AG20443 (cell line): ENCODE results near the gene TMEM141.
"Not testable (repeated sequence)": the region's sequence is repeated elsewhere in the genome, so short reads cannot be mapped to it uniquely, and the experiment has no call there.

ENCODE experiments used
- DNase-seq: peaks from one replicate; pipeline ENCODE4 v3.0.0; 2012; ENCODE audit warnings: low spot score, mixed read lengths

Gene TMEM141

DNA sequence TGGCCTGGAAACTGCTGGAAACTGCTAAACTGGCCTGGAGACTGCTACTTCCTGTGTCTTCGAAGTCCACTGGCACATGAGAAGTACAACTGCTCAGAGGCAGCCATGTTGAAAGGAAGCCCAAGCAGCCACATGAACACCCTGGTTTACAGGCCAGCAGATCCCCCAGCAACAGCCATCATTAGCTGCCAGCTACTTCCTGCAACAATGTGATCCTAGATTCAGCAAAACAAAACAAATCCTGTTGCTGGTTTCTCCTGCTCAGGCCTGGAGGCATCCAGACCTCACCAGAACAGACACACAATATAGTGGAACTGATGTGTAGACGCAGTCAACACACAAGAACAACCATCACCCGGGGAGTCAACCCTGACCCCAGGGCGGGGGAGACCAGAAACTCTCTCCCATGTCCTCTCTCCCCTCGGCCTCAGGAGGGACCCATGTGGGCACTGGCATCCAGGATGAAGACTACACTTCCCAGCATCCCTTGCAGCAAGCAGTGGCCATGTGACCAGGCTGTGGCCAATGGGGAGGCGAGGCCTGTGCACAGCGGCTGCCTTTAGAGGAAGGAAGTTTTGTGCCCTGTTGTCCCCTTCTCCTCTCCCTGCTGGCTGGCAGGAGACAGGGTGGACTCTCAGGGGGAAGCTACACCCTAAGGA, 17.6 kb upstream of the TMEM141 start:
- peak; percentile 16 for DNase-seq

DNA sequence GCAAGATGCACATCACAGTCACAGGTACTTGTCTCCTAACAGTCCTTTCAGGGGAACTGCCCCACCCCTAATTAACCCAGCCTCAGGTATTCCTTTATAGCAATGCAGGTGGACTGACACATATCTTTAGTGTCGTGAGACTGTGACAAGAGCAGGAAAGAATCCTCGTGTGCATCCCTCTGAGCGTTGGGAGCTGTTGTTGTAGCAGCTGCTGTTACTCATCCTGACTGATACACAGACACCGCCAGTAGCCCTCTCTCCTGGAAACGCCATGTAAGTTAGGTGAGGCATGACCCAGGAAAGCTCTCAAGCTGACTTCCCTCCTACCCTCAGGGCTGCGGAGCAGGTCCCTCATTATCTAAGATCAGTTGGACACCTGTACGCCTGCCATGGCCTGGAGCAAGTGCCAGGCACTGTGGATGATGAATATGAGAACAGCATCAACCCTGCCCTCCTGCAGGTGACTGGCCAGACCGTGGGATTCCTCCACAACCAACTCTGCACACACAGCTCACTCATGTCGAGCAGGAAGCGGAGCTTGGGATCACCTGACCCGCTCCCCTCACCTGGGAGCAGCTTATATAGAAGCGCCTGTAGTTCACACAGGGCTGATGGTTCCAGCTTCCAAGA, 16.6 kb upstream of the TMEM141 start:
- DNase-seq: no peak

DNA sequence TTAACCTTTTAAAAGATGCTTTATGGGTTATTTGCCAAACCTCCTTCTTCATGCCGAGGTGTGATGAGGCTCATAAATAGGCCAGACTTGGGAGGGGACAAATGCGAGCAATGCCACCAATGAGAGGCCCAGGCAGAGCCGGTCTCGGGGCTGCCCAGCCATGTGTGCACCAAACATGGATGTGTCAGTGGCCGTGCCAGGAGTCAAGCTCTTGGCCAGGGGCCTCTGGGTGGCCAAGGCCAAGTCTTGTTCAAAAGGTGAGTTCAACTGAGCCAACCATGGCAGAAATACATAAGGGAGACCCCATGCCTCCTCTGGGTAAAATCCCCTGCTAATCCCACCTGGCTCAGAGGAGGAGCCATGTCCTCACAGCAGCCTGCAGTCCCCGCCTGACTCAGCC, 16.0 kb upstream of the TMEM141 start:
- no peak for DNase-seq

DNA sequence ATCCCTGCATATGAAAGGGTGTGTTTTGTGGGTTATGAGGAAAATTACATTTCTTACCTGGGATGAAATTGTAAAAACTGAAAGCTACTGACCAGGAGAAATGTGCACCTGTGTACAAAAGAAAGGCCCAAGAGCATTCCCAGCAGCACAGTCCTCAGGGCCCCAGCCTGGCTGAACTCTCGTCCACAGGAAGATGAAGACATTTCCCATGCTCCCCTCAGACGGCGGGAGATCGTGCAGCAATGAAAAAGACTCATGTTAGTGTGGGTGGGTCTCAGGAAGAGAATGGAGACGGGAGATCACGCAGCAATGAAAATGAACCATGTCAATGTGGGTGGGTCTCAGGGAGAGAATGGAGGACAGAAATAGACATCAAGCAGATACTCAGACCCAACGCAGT, 14.2 kb upstream of the TMEM141 start:
- no peak for DNase-seq

DNA sequence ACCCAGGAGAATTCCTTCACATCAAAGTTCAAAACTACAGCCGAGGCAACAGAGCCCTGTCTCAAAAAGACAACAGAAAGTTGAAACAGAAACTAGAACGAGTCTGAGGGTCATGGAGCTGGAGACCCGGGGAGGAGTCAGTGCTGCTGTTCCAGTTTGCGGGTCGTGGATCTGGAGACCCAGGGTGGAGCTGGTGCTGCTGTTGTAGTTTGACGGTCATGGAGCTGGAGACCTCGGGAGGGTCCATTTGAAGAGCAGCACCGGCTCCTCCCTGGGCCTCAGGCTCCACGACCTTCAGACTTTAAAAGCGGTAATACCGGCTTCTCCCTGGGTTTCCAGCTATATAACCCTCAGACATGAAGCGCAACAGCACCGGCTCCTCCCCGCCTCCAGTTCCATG, 13.8 kb upstream of the TMEM141 start:
- DNase-seq: no peak

DNA sequence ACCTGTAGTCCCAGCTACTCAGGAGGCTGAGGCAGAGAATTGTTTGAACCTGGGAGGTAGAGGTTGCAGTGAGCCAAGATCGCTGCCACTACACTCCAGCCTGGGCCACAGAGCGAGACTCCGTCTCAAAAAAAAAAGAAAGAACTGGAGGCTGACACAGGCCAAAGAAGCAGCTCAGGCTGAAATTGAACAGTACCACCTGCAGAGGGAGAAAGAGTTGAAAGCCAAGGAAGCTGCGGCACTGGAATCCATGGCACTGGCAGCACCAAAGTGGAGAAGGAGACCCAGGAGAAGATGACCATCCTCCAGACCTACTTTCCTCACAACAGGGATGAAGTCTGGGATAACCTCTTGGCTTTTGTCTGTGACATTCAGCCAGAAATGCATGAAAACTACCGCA, 11.3 kb upstream of the TMEM141 start:
- DNase-seq: no peak

DNA sequence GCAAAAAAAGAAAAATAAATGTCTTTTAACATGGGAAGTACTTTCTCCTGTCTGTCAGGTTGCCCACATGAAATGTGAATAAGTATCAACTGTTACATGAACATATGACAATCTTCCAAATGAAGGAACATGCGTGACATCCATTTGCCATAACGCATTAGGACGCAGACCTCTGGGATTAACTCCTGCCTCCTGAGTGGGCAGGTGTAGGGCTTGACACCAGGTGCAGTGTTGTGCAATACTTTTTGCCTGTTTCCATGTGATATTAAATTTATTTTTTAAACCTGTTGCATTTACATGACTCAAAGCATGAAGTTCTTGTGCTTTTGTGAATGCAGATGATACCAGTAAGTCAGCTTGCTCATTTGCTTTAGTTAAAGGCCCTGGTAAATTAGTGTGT, 8.7 kb upstream of the TMEM141 start:
- no peak for DNase-seq

DNA sequence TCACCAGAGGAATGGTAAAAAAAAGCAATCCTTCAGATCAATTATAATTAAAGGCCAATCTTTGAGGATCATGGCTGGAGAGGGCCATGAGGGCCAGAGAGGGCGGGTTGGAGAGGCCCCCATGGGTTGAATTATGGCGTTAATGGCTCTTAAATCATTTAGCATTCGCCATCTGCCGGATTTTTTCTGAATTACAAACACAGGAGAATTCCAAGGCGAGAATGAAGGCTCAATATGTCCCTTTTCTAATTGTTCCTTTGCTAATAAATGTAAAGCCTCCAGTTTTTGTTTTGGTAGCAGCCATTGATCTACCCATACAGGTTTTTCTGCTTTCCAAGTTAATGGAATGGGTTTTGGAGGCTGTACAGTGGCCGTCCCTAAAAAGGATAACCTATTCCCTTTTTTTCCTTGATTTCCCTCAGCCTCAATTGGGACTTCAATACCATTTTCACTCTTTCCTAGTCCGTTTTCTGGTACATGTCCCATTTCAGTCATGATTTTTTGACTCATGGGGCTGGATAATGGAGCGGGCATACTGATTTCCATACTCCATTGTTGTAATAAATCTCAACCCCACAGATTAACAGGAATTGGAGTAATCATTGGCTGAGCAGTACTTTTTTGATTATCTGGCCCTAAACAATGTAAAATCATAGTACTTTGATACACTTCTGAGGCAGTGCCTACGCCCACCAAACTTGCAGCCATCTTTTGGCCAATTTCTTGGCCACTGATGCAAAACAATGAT, 6.7 kb upstream of the TMEM141 start:
- DNase-seq: peak; percentile 51

DNA sequence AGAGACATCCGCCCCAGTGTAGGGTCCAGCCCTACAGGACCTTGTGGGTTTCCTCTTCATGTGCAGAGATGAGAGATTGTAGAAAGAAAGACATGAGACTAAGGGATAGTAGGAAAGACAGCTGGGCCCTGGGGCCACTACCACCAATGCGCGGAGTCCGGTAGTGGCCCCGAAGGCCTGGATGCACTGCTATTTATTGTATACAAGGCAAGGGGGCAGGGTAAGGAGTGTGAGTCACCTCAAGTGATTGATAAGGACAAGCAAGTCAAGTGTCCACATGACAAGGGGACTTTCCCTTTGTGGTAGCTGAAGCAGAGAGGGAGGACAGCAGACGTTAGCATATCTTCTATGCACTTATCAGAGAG, 6.2 kb upstream of the TMEM141 start:
- no peak for DNase-seq

DNA sequence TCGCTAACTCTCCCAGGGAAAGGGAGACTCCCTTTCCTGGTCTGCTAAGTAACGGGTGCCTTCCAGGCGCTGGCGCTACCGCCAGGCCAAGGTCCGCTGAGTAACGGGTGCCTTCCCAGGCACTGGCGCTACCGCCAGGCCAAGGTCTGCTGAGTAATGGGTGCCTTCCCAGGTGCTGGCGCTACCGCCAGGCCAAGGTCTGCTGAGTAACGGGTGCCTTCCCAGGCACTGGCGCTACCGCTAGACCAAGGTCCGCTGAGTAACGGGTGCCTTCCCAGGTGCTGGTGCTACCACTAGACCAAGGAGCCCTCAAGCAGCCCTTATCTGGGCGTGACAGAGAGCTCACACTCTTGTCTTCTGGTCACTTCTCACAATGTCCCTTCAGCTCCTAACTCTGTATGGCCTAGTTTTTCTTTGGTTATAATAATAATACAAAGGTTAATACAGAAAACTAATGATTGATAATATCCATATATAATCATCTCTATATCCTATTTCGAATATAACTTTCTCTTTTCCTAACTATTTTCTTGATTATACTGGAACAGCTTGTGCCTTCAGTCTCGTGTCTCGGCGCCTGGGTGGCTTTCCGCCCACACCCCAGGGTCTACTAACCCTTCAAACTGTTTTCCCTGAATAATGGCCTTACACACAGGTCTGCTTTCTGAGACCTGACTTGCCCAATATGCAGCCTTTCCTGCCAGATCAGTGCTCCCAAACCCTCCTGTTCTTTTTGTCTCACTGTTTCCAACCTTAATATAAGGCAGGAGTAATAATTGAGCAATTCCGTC, 5.4 kb upstream of the TMEM141 start:
- not testable (repeated sequence) for DNase-seq

DNA sequence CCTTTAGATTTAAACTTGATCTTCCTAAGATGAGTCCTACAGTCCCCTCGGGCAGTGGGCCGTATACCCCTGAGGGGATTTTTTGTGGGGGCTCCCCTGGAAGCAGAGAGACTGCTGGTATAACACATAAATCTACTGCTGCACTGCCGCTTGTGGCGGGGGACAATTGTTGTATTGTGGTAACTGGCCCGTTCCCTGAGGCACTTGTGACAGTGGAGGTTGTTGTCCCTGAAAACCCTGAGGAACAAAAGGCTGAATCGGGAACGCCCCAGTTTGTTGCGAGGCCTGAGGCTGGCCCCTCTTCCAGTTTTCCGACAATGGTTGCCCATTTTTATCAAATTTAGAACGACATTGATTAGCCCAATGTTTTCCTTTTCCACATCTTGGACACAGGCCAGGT, 4.7 kb upstream of the TMEM141 start:
- DNase-seq: no peak

DNA sequence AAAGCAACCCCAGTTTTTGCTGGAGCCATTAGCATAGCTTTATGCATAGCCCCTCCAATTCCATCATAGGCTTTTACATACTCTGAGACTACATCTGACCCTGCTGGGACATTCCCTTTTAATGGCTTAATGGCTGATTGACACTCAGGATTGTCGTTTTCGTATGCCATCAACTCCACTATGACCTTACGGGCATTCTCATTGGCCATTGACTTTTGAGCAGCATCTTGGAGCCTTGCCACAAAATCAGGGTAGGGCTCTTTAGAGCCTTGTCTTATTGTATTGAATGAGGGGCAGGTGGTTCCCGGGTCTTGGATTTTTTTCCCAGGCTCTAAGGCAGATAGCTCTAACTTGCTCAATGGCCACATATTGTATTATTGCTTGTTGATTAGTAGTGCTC, 4.2 kb upstream of the TMEM141 start:
- not testable (repeated sequence) for DNase-seq

DNA sequence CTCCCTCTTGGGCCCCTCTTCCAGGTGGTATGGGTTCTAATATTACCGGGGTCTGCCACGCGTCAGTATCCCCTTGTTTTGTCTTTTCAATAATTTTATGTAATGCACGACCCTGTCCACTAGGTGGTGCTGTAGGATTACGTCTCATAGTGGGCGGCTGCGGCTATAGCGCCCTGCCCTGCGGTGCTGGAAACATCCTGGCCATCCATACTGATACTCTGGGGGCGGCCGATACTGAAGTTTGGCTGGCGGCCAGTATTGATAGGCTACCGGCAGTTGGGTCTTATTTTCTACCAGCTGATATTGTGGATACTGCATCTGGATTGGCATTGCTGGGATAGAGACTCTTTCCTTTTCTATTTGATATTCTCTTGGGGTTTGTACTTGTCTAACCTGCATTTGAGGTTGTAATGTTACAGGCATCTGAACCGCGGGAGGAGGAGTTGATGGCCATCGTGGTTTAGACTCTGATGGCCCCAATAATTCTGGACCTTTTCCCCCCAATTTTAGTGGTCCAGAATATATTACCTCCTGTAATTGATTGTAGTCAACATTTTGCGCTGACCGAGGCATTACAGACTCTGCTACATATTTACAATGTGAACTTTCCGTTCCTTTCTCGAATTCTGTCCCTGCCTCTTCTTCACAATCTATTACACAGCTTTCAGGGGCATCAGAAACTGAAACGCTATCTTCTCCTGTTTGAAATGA, 3.3 kb upstream of the TMEM141 start:
- DNase-seq: peak; percentile 67

DNA sequence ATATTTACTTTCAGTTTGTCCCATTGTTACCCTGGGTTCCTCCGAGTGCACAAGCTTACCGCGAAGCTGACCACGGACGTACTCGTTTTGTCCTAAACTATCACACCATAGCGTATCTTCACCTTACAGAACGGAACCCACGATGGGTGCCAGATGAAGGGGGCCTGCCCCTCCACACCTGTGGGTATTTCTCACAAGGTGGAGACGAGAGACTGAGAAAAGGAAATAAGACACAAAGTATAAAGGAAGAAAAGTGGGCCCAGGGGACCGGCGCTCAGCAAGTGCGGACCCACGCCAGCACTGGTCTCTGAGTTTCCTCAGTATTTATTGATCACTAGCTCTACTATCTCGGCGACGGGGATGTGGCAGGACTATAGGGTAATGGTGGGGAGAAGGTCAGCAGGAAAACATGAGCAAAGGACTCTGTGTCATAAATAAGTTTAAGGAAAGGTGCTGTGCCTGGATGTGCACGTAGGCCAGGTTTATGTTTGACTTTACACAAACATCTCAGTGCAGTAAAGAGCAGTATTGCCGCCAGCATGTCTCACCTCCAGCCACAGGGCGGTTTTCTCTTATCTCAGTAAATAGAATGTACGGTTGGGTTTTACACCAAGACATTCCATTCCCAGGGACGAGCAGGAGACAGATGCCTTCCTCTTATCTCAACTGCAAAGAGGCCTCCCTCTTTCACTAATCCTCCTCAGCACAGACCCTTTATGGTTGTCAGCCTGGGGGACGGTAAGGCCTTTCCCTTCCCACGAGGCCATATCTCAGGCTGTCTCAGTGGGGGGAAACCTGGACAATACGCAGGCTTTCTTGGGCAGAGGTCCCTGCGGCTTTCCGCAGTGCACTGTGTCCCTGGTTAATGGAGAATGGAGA, 2.3 kb upstream of the TMEM141 start:
- not testable (repeated sequence) for DNase-seq

DNA sequence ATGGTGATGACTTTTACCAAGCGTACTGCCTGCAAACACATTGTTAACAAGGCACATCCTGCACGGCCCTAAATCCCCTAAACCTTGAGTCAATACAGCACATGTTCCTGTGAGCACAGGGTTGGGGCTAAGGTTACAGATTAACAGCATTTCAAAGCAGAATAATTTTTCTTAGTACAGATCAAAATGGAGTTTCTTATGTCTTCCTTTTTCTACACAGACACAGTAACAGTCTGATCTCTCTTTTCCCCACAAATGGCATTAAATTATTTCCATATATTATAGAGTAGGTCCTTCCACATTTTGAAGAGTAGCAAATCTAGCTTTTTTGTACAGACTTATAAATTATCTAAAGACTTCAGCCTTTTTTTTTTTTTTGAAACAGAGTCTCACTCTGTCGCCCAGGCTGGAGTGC, 1.6 kb upstream of the TMEM141 start:
- DNase-seq: no peak

DNA sequence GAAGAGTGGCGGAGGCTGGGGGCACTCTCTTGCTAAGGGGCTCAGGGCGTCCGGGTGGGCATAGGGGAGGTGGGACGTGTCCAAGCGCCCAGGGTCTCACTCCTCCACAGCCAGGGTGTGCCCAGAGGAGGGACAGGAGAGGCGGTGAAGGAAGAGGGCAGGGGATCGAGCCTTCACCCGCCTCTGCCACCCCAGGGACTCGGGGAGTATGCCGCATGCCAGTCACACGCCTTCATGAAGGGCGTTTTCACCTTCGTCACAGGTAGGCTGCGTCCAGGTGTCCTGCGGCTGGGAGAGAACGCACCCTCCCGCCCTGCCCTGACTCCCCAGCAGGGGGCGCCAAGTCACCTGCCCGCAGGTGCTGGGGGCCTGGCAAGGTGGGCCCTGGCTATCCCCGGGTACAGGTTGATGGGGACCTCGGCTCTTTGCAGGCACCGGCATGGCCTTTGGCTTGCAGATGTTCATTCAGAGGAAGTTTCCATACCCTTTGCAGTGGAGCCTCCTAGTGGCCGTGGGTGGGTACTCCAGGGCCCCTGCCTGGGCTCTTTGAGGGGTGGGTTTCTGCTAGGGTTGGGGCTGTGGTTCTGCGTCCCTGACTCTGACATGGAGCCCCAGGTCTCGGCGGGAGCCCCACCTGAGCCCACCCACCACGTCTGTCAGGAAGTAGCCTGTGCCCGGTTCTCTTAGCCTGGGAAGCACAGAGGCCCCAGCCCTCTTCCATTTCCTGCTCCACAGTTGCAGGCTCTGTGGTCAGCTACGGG, 552 bp downstream of the TMEM141 start:
- peak; percentile 41 for DNase-seq

DNA sequence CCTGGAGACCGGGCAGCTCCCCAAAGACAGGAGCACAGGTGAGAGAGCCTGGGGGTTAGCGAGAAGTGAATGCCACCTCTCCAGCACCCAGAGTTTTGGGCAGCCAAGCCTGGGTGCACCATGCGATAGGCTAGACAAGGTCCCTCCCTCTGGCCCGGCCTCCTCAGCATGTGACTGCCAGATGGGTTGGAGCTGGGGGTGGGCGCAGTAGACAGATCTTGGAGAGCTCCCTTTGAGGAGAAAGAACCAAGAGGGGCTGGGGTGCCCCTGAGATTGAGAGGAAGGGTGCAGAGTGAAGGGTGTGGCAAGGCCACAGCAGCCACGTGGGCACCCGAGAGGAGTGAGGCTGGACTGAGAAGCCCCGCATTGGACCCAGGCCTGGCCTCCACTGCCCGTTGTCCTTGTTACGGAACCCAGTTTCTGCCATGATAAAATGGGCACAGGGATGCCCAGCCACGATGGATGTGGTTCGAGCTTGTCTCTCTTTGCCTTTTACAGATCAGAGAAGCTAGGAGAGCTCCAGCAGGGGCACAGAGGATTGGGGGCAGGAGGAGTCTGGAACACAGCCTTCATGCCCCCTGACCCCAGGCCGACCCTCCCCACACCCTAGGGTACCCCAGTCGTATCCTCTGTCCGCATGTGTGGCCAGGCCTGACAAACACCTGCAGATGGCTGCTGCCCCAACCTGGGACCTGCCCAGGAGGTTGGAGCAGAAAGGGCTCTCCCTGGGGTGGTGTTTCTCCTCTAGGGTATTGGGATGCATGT, 1.4 kb downstream of the TMEM141 start:
- no peak for DNase-seq

DNA sequence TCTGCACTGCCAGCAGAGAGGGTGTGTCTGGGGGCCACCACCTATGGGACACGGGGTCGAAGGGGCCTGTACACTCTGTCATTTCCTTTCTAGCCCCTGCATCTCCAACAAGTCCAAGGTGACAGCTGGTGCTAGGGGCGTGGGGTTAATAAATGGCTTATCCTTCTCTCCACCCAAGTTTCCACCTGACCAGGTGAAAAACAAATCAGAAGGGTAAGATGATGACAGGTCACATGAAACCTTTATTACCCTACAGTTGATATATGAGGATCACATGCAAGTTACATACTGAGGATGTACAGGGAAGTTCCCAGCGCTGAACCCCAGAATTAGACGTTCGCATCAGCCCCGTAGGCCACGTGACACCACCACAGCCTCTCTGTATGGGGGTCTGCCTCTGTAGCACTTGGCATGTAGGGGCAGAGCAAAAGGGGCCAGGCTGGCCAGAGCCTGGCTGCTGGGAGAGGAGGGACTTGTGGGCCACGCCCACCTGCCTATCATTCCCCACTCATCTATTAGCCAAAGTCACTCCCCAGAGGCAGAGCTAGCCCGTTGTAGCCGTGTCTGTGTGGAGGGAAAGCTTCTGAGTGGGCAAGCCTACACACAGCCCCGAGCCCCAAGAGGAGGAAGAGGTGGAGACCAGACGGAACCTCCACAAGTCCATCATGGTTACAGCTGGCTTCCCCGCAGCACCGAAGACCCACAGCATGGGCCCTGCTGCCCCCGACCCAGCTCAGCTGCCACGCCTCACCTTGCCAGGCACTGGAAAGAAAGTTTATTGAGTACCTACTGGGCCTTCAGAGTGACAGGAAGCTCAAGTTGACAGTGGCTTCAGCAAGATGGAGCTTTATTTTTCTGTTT, 2.2 kb downstream of the TMEM141 start:
- no peak for DNase-seq
